Measurements from ENCODE around the gene IDH3A. TPM values are rescaled to one million over a fixed set of nuclear protein-coding genes. Genes with fewer than 3 reads are reported as not detected.

The IDH3A gene
- total RNA-seq, 1 experiment from 2014 or later = 115 TPM

- no peaks in the 10 kb centered on the region for H3K79me2 ChIP-seq (ENCODE audit: insufficient read depth, low read length)
- no peaks in the 10 kb centered on the region for H3K9me3 ChIP-seq (ENCODE audit: control insufficient read depth in 1 of 2, insufficient read depth in 1 of 2, low read depth in 1 of 2, low read length in 2 of 2)
- intact Hi-C loops (cut with micrococcal nuclease) = no loop called here
- no TSS peak for BruUV-seq (replicated peaks)
- no peak for TF ChIP-seq ZFX (IDR thresholded peaks at IDR 0.05)
- no peak for TF ChIP-seq REST (IDR thresholded peaks at IDR 0.05; ENCODE audit: low read depth)
- no peaks in the 10 kb centered on the region for H3K9me2 ChIP-seq (ENCODE audit: insufficient read depth)
- no peak overlapping the region for H3K9ac ChIP-seq (ENCODE audit: low read length)
- ChIA-PET RAD21 (ENCODE audit: low non-redundant PET in 1 of 2, low total read pairs in 2 of 2, uncharacterized antibody in 2 of 2, unreplicated experiment in 2 of 2) (no interaction called here), POLR2A (no interaction called here), CTCF (no interaction called here)
- no peak for ATAC-seq
- H4K20me1 ChIP-seq (ENCODE audit: insufficient read depth) = no peaks in the 10 kb centered on the region
- H2AFZ ChIP-seq (ENCODE audit: low read depth, low read length, poor library complexity, severe bottlenecking) = no peak overlapping the region
- no peaks in the 10 kb centered on the region for H3K36me3 ChIP-seq (ENCODE audit: control insufficient read depth in 1 of 2, insufficient read depth in 2 of 2, low read length in 2 of 2)
- no peak overlapping the region for H3K4me3 ChIP-seq (replicated peaks in 1 of 2; ENCODE audit: low read depth in 1 of 2, low read length in 2 of 2)
- no peak overlapping the region for H3K27ac ChIP-seq (ENCODE audit: low read depth, low read length)
- H3K4me1 ChIP-seq (ENCODE audit: control insufficient read depth in 1 of 2, insufficient read depth in 2 of 2, low read length in 2 of 2) = no peaks in the 10 kb centered on the region
- no peaks in the 10 kb centered on the region for H3K27me3 ChIP-seq (ENCODE audit: insufficient read depth, low read length)
- no peak for DNase-seq (ENCODE audit: low read depth, low spot score)
- no peak overlapping the region for H3K4me2 ChIP-seq (ENCODE audit: low read length)
Measured at GRCh38 chr15:78200276-78200930, 51.2 kb downstream of the IDH3A start.

DNA sequence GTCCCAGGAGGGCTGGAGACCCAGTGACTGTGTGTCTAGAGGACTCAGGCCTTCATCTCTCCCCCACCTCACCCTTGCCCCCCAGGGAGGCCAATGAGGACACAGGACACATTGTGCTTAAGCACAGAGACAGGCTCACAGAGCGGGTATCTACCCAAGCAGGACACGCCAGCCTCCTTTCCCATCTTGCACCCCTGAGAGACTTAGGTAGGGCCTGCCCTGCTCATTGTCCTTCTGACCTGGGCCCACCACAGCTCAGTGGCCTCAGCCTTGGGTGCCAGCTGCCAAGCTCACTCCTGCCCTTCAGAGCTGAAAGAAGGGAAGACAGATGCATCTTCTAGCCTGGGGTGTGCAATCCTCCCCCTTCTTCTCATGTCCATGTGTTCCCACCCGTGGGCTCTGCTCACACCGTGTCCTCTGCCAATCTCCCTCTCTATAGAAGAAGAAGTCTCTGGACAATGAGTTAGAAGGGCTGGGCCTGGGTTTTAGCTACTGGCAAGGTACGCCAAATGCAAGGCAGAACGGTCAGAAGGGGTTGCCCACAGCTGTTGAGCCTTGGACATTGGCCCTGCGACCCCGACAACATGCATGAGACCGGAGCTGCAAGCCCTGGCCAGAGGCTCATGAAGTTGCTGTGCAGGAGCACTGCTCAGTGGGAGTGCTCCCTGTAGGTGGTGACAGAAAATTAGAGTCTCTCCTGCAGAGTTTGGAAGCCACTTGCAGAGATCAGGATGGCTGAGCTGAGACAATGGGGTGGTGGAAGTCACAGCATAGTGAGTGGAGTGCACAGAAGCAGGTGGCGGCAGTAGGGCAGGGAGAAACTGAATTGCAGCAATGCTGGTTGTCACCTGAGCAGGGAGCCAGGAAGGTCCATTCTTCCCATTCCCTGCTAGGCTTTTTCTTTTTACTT lies 52.4 kb downstream of the IDH3A start:
- H3K9ac ChIP-seq (ENCODE audit: low read length) = no peak overlapping the region
- no peaks in the 10 kb centered on the region for H4K20me1 ChIP-seq (ENCODE audit: insufficient read depth)
- POLR2A ChIA-PET = no interaction called here
- H3K36me3 ChIP-seq (ENCODE audit: control insufficient read depth in 1 of 2, insufficient read depth in 2 of 2, low read length in 2 of 2) = no peaks in the 10 kb centered on the region
- ATAC-seq (no peak), DNase-seq (ENCODE audit: low read depth, low spot score) (no peak)
- H3K4me1 ChIP-seq (ENCODE audit: control insufficient read depth in 1 of 2, insufficient read depth in 2 of 2, low read length in 2 of 2) = peaks cover 0 to 2% of the 10 kb centered on the region in 2 experiments; a peak in 1 of 4 replicates
- intact Hi-C loops (cut with micrococcal nuclease) = no loop called here
- no peak overlapping the region for H2AFZ ChIP-seq (ENCODE audit: low read depth, low read length, poor library complexity, severe bottlenecking)
- no peak for TF ChIP-seq FOSL1 (IDR thresholded peaks at IDR 0.05; ENCODE audit: low read depth)
- no peak for TF ChIP-seq ZBTB33 (IDR thresholded peaks at IDR 0.05; ENCODE audit: extremely low read depth, insufficient replicate concordance, low read length)
- TF ChIP-seq CTCF (IDR thresholded peaks at IDR 0.05 in 2 of 3, conservative IDR thresholded peaks at IDR 0.05 in 1 of 3; ENCODE audit: borderline replicate concordance in 1 of 3, insufficient read depth in 1 of 3, low read depth in 2 of 3, low read length in 2 of 3) = no peak
- no peak for TF ChIP-seq TCF7L2 (IDR thresholded peaks at IDR 0.05; ENCODE audit: borderline replicate concordance, extremely low read depth, insufficient read depth, insufficient read length)
- no TSS peak for BruUV-seq (replicated peaks)
- H3K79me2 ChIP-seq (ENCODE audit: insufficient read depth, low read length) = no peaks in the 10 kb centered on the region
- no peak overlapping the region for H3K4me2 ChIP-seq (ENCODE audit: low read length)
- no peaks in the 10 kb centered on the region for H3K27me3 ChIP-seq (ENCODE audit: insufficient read depth, low read length)
- H3K27ac ChIP-seq (ENCODE audit: low read depth, low read length) = no peak overlapping the region
- RAD21 ChIA-PET (ENCODE audit: low non-redundant PET in 1 of 2, low total read pairs in 2 of 2, uncharacterized antibody in 2 of 2, unreplicated experiment in 2 of 2) = no interaction called here
- no peaks in the 10 kb centered on the region for H3K9me2 ChIP-seq (ENCODE audit: insufficient read depth)
- CTCF ChIA-PET = no interaction called here
- no peak overlapping the region for H3K4me3 ChIP-seq (replicated peaks in 1 of 2; ENCODE audit: low read depth in 1 of 2, low read length in 2 of 2)
- no peaks in the 10 kb centered on the region for H3K9me3 ChIP-seq (ENCODE audit: control insufficient read depth in 1 of 2, insufficient read depth in 1 of 2, low read depth in 1 of 2, low read length in 2 of 2)
